Fibroblast of the aortic adventitia (primary cell): ENCODE results near the gene SNX9. TPM values are rescaled to one million over a fixed set of nuclear protein-coding genes. Genes with fewer than 3 reads are reported as not detected.

Experiments
- DNase-seq: peaks from one replicate; pipeline ENCODE4 v3.0.0-alpha.2; 2010; ENCODE audit warnings: low read depth
- H3K4me3 ChIP-seq: 2 replicates; pipeline ENCODE4 v1.5.1; 2011; ENCODE audit warnings: low read depth, mild to moderate bottlenecking, control low read depth, low read length, moderate library complexity
- CTCF ChIP-seq: IDR thresholded peaks from 2 replicates; pipeline ENCODE4 v1.5.1; 2011; ENCODE audit warnings: mild to moderate bottlenecking, low read length, control low read depth, inconsistent platforms; ENCODE audit not compliant: insufficient read depth
- total RNA-seq: library from RNA; depleted of rRNA; stranded (reverse); fragments of >200 nt; gene quantifications from 2 replicates; pipeline ENCODE4 v1.2.3, GENCODE V29; 2012; ENCODE audit warnings: low replicate concordance

SNX9 gene
- total RNA-seq, 1 donor: 182 TPM

DNA sequence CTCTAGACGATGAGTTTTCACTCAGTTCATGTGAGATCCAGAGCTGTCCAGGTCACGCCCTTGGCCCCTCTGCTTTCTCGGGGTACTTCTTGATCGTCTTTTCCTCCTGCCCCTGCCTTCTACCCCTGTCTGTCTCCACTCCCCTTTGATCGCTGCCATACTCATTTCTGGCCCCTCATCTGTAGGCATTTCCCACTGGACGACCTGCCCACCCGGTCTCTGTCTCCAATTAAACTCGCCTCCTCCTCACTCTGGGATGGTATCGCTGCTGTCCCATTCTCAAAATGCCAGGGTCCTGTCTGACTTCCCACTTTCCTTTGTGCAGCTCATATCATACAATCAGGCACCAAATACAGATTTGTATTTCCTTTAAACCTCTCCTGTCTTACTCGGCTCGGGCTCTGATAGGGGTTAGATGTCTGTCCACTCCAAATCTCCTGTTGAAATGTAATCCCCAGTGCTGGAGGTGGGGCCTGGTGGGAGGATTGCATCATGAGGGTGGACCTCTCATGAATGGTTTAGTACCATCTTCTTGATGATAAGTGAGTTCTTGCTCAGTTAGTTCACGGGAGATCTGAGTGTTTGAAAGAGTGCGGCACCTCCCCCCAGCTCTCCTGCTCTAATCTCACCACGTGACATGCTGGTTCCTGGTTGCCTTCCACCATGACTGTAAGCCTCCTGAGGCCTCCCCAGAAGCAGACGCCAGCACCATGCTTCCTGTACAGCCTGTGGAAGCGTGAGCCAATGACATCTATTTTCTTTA, 155.2 kb downstream of the SNX9 start:
- no peak for DNase-seq
- no peak for TF ChIP-seq CTCF
- H3K4me3 ChIP-seq: no peak overlapping the region

DNA sequence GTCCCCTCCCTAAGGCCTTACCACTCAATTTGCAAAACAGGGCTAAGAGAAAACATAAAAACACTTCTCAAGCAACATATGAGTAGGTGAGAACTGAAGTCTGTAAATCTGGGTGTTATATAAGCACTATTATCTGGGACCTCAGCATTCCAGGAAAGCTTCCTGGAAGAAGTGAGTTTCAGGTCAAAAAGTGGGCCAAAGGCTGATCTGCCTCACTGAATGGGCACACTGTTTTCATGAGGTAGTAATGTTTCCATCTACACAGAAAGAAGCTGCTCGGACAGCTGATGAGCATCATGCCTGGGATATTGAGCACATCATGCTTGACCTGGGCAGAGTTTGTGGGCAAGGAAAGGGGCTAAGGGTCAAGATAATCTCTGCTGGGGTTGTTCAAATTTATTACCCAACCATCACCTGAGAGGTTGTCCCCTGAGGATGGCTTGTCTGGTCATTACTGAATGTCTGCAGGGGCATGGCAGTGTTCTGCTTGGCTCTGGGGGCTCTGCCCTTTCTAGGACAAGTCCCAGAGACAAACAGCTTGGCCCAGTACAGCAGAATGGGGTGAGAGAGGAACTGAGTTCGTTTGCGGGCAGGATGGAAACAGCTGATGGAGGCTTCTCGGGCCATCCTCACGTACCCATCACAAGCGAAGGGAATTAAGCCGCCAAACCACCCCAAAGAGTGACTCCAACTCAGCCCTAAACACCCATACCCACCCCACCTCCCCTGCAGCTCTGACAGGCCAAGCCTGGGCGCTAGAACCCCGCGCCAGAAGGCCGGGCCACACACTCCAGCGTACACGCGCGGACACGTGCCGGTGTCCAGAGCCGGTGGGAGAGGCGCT, 157.5 kb downstream of the SNX9 start:
- H3K4me3 ChIP-seq: peak overlapping the region; percentile 78

GRCh38 chr6:157981132-157981394, 158.0 kb downstream of the SNX9 start:
- DNase-seq: no peak
- peak overlapping the region; percentile 78 for H3K4me3 ChIP-seq
- no peak for TF ChIP-seq CTCF

More for the DNA sequence above, 157.5 kb downstream of the SNX9 start:
- no peak for DNase-seq
- no peak for TF ChIP-seq CTCF

DNA sequence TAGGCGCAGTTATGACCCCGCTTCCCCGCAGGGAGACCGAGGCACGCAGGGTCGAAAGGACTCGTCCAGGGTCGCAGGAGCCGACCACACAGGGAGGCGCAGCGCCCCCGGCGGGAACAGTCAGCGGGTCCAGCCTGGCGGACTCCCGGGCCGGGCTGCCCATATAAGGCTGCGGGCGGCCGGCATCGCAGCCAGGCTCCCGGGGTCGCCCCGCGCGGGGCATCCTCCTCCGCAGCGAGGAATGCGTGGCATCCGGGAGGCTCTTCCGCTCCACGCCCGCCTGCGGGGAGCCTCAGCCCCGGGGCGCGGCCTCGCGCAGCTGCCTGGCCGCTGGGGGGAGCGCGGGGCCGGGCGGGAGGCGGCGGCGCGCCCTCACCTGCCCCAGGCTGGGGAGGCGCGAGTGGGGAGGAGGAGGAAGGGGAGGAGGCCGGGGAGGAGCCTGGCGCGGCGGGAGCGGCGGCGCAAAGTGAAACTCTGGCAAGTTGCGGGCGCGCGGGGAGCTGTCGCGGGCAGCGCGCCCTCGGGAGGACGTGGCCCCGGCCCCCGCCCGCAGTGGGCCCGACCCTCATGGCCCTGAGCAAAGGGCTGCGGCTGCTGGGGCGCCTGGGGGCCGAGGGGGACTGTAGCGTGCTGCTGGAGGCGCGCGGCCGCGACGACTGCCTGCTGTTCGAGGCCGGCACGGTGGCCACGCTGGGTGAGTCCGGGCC, 158.5 kb downstream of the SNX9 start, which contains the start of gene SYNJ2:
Gene SYNJ2 (plus strand): TSS at position 469 of the 707 bp plus-strand sequence. CDS start 99 bp downstream, at position 568.
- H3K4me3 ChIP-seq: peak within 1 kb of the TSS; percentile 78
- peak; percentile 47 for TF ChIP-seq CTCF
- peak; percentile 66 for DNase-seq

GRCh38 chr6:157982102-157982562, 159.1 kb downstream of the SNX9 start:
- H3K4me3 ChIP-seq: peak overlapping the region; percentile 78
- peak; percentile 30 for DNase-seq
- no peak for TF ChIP-seq CTCF

DNA sequence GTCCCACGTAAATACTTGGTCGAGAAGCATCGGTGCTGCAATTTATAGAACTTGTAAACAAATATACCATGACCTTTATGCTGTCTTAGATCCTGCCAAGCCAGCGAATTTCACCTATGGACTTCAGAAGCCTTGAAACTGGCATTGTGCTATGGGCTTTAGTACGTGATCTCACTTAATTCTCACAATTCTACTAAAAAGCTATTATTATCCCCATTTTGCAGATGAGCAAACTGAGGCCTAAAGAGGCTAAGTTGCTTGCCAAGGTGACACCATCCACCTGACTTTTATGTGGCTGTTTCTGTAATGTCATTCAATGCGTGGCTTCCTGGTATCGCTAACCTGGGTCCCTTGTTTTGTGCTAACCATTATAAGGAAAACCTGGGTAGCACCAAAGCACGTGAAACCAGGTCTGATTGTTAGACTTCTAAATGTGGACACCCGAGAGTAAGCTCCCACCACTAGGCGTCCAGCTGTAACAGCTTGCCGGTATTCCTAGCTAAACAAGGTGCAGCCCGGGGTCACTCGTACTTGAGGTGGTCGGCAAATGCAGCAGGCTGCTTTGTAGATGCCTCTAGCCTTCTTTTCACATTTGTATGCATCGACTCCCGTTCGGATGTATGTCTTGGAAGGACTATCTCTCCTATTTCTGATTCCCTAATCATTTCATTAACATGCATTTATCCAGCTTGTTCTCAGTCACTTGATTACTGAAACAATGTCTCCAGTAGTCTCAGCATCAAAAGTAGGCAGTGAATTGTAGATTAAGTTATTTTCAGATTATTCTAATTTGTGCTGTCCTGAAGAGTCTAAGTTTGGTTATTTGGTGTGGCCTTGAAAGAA, 159.7 kb downstream of the SNX9 start:
- TF ChIP-seq CTCF: peak; percentile 35
- H3K4me3 ChIP-seq: peak overlapping the region; percentile 78
- DNase-seq: peak; percentile 45
